ENCODE results near the gene ITGA3. TPM values are rescaled to one million over a fixed set of nuclear protein-coding genes. Genes with fewer than 3 reads are reported as not detected.

ITGA3 gene
- total RNA-seq, 1 donor from 2014 or later = 668 TPM

DNA sequence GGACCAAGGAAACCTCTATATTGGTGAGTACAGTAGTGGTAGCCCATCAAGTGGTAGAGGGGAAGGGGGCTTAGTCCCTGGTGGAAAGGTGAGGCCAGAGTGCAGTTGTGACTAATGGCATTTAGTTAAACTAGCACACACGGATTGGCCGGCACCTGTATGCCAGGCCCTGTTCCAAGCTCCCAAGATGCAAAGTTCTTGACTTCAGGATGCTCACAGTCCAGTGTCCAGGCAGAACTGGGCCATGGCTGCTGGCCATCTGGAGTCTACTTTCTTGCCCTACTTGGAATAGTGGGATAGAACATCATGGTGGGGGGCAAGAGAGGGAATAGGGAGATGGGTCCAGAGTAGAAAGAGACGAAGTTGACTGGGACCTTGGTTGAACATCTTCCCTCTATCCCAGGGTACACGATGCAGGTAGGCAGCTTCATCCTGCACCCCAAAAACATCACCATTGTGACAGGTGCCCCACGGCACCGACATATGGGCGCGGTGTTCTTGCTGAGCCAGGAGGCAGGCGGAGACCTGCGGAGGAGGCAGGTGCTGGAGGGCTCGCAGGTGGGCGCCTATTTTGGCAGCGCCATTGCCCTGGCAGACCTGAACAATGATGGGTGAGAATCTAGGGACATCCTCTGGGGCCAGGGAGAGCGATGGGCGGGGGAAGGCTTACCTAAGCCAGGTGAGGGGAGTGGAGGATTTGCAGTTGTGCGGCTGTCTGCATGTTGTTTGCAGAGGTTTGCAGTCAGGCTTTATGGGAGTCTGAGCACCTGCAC, 15.2 kb downstream of the ITGA3 start:
- DNase-seq (ENCODE audit: low read depth) = no peak
- TF ChIP-seq, protein P1, sequence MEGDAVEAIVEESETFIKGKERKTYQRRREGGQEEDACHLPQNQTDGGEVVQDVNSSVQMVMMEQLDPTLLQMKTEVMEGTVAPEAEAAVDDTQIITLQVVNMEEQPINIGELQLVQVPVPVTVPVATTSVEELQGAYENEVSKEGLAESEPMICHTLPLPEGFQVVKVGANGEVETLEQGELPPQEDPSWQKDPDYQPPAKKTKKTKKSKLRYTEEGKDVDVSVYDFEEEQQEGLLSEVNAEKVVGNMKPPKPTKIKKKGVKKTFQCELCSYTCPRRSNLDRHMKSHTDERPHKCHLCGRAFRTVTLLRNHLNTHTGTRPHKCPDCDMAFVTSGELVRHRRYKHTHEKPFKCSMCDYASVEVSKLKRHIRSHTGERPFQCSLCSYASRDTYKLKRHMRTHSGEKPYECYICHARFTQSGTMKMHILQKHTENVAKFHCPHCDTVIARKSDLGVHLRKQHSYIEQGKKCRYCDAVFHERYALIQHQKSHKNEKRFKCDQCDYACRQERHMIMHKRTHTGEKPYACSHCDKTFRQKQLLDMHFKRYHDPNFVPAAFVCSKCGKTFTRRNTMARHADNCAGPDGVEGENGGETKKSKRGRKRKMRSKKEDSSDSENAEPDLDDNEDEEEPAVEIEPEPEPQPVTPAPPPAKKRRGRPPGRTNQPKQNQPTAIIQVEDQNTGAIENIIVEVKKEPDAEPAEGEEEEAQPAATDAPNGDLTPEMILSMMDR (conservative IDR thresholded peaks at IDR 0.05; ENCODE audit: low read depth, low read length) = no peak

GRCh38 chr17:50071692-50072091, 15.8 kb downstream of the ITGA3 start:
- no peak for DNase-seq (ENCODE audit: low read depth)
- TF ChIP-seq, protein P1 (conservative IDR thresholded peaks at IDR 0.05; ENCODE audit: low read depth, low read length) = no peak
- H3K4me3 ChIP-seq (ENCODE audit: low read depth, low read length) = no peak overlapping the region

More for the DNA sequence above, 15.2 kb downstream of the ITGA3 start:
- no peak overlapping the region for H3K4me3 ChIP-seq (ENCODE audit: low read depth, low read length)

DNA sequence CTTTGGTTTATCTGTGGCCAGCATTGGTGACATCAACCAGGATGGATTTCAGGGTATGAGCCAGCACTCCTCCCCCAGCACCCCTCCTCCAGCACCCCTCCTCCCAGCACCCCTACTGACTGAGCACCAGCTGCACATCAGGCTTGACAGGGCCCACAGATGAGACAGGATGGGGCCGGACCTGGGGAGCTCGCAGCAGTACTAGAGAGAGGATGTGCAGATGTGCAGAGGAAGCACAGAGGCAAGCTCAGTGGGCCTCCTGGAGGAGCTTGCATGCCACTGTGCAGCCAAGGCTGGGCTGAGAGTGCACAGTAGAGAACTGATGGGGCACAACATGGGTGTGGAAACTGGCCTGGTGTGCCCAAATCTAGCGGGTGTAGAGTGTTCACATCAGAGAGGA, 16.2 kb downstream of the ITGA3 start:
- H3K4me3 ChIP-seq (ENCODE audit: low read depth, low read length) = no peak overlapping the region
- DNase-seq (ENCODE audit: low read depth) = no peak
- TF ChIP-seq, protein P1 (conservative IDR thresholded peaks at IDR 0.05; ENCODE audit: low read depth, low read length) = no peak

DNA sequence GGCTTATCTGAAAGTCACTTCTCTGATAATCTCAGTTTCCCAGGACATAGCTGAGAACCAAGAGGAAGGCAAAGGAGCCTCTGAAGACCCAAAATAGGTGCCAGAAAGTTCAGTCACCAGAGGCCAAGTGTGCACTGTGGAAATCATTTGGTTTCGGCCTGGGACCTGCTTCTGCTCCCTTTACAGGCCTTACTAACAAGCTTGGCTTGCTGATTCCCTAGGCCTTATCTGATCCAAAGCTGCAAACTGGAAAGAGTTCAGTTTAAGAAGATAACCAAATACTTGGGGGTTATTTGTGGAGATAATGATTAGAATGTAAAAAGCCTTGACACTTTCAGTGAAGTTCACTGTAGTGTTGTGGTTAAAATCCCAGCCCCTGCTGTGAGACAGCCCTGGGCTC, 17.0 kb downstream of the ITGA3 start:
- no peak for DNase-seq (ENCODE audit: low read depth)
- no peak overlapping the region for H3K4me3 ChIP-seq (ENCODE audit: low read depth, low read length)
- TF ChIP-seq, protein P1 (conservative IDR thresholded peaks at IDR 0.05; ENCODE audit: low read depth, low read length) = no peak

DNA sequence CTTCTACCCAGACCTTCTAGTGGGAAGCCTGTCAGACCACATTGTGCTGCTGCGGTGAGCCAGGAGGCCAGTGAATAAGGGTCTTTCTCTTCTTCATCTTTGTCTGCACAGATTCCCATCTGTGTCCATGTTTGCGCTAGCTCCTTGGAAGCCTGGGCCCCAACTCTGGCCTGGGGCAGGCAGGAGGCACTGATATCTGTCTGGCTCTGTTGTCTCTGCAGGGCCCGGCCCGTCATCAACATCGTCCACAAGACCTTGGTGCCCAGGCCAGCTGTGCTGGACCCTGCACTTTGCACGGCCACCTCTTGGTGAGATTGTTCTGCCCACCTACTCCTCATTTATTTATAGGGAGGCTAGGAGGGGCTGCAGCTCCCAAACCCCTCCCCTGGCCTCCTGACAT, 18.3 kb downstream of the ITGA3 start:
- TF ChIP-seq, protein P1 (conservative IDR thresholded peaks at IDR 0.05; ENCODE audit: low read depth, low read length) = no peak
- no peak overlapping the region for H3K4me3 ChIP-seq (ENCODE audit: low read depth, low read length)

DNA sequence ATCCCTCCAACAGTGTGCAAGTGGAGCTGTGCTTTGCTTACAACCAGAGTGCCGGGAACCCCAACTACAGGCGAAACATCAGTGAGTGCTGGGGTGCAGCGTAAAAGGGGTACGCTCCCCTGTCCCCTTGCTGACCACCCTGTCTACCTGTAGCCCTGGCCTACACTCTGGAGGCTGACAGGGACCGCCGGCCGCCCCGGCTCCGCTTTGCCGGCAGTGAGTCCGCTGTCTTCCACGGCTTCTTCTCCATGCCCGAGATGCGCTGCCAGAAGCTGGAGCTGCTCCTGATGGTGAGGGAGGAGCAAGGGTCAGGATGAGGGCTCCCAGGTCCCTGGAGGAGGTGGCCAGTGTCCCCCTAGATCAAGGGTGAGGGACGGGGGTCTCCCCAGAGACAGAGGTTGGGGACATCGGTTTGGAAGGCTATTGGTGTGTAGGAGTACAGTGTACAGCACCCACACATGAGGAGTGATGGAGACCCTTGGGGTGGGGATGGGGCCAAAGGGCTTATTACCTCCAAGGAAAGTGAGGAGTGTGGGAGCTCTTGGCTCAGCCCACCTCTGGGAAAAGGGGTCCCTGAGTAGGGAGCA, 19.6 kb downstream of the ITGA3 start:
- TF ChIP-seq, protein P1 (conservative IDR thresholded peaks at IDR 0.05; ENCODE audit: low read depth, low read length) = no peak
- DNase-seq (ENCODE audit: low read depth) = no peak
- no peak overlapping the region for H3K4me3 ChIP-seq (ENCODE audit: low read depth, low read length)

More for the DNA sequence above, 18.3 kb downstream of the ITGA3 start:
- DNase-seq (ENCODE audit: low read depth) = no peak

DNA sequence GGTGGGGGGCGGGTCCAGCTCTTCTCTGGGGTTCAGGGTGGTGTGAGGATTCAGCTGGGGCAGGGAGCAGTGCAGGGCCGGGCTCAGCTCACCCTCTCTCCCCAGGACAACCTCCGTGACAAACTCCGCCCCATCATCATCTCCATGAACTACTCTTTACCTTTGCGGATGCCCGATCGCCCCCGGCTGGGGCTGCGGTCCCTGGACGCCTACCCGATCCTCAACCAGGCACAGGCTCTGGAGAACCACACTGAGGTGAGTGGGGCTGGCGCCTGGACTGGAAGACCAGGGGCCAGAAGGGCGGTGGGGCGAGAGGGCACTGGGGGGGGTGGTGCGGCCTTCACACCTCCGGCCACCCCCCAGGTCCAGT, 20.3 kb downstream of the ITGA3 start:
- no peak for DNase-seq (ENCODE audit: low read depth)
- TF ChIP-seq, protein P1 (conservative IDR thresholded peaks at IDR 0.05; ENCODE audit: low read depth, low read length) = no peak
- H3K4me3 ChIP-seq (ENCODE audit: low read depth, low read length) = no peak overlapping the region
